Nucleus accumbens (tissue), 56 donors: ENCODE results near the gene EIF3B.
"Not testable (repeated sequence)": the region's sequence is repeated elsewhere in the genome, so short reads cannot be mapped to it uniquely, and the experiment has no call there.

Experiments used
- DNase-seq, 56 donors: peaks; one replicate each; lab custom pipeline; 2025; lab: John Stamatoyannopoulos, UW

EIF3B gene

GRCh38 chr7:2374830-2375728, 20.5 kb downstream of the EIF3B start:
- DNase-seq = no peak

GRCh38 chr7:2376351-2377154, 21.9 kb downstream of the EIF3B start:
- DNase-seq = peak in 1 of 56 donors; percentile 17

DNA sequence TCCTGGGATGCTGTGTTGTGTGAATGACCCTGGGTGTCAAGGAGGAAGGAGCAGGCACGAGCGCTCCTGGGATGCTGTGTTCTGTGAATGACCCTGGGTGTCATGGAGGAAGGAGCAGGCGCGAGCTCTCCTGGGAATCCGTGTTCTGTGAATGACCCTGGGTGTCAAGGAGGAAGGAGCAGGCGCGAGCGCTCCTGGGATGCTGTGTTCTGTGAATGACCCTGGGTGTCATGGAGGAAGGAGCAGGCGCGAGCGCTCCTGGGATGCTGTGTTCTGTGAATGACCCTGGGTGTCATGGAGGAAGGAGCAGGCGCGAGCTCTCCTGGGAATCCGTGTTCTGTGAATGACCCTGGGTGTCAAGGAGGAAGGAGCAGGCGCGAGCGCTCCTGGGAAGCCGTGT, 22.9 kb downstream of the EIF3B start:
- DNase-seq = not testable (repeated sequence)

DNA sequence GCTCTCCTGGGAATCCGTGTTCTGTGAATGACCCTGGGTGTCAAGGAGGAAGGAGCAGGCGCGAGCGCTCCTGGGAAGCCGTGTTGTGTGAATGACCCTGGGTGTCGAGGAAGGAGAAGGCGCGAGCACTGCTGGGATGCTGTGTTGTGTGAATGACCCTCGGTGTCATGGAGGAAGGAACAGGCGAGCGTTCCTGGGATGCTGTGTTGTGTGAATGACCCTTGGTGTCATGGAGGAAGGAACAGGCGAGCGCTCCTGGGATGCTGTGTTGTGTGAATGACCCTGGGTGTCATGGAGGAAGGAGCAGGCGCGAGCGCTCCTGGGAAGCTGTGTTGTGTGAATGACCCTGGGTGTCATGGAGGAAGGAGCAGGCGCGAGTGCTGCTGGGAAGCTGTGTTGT, 23.5 kb downstream of the EIF3B start:
- not testable (repeated sequence) for DNase-seq

GRCh38 chr7:2379161-2379560, 24.5 kb downstream of the EIF3B start:
- DNase-seq = no peak

DNA sequence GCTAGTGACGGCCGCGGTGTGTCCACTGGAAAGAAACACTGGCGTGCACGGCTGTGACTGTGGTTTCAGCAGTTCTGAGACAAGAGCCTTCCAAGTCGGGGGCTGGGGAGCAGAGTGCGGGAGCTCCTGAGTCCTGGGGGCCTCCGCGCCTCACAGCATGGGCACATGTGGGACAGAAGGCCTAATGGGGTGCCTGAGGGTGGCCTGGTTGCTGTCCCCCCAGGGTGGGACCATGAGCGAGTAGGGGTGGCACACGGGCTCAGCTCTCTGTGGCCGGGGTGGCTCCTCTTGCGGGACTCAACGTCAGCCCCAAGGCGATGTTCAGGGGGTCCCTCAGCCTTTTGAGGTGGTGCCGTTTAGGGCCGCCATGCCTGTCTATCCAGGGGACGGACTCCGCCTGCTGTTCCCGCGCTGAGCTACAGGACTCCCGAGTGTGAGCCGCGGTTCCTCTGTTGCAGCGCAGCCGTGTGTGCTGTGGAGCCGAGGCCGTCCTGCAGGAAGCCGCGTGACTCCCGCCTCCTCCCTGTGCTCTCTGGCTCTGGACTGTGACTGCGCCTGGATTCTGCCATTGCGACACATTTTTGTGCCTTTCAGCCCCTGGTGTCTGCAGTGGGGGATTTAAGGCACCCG, 25.3 kb downstream of the EIF3B start:
- no peak for DNase-seq

GRCh38 chr7:2380461-2380860, 25.8 kb downstream of the EIF3B start:
- no peak for DNase-seq

DNA sequence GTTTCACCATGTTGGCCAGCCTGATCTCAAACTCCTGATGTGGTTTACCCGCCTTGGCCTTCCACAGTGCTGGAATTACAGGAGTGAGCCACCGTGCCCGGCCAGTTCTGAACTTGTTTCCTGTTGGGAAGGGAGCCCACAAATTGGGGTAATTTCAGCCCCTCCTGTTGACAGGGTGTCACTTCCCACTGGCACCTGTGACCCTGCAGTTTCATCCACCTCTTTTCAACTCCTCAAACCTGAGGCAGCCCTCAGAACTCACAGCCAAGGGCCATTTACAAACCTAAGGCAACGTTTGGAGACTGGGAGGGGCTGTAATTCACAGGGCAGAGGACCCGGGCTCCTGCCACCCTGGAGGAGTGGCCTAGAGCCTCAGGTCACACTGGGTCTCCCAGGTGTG, 26.6 kb downstream of the EIF3B start:
- DNase-seq = no peak

DNA sequence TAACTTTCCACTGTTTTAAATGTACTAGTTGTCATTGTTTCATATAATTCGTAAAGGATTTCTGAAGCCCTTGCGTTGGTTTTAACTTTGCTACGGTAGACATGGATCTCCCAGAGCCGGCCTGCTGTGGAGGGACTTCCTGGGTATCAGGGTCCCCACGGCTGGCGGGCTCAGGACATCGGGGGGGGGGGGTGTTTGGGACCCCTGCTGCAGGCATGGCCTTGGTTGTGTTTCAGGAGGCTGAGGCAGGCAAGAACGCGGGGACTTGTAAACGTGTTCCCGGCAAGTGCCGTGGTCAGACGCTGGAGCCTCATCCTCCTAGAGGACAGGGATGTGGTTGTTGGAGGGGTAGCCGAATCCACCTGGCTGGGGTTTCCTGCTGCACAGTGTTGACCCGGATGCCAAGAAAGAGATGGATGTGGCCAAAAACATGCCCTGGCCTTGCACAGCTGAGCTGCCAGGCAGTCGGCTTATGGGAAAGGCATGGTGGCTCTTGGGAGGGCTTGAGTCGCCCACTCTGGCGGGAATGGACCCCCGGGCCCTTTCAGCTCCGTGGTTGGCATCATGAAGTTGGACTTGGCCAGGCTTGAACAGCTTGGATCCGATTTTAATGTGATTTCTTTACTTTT, 27.4 kb downstream of the EIF3B start:
- DNase-seq = no peak

DNA sequence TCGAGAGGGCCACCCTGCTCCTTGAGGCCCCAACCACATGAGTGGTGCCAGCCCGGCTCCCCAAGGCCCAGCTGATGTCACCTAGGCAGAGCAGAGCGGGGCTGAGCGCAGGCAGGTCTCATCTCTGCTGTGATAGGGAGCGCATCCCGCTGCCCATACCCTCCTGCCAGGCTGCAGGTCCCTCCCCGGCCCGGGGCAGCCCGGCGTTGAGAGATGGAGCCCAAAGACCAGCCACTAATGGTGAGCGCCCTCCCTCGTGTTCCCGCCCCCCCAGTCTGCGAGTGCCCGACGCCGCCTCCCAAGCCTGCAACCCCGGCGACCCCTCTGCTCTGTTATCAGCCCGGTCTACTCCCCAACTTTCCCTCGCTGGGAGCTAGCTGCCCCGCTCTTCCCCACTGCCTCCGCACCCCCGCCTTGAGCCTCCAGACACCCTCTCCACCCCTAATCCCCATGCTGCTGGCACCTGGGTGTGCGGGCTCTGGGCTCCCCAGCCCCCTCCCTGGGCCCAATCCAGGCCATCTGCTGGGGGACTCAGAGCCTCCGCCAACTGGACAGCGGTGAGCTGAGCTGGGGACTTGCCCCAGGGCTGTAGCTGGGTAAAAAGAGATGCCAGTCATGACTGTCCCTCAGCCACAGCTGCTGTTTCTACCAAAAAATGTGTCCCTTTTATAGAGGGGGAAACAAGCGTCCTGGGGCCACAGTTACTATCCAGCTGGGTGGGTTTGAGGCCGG, 29.1 kb downstream of the EIF3B start:
- DNase-seq = peak in 2 of 56 donors; percentile 17 to 31

DNA sequence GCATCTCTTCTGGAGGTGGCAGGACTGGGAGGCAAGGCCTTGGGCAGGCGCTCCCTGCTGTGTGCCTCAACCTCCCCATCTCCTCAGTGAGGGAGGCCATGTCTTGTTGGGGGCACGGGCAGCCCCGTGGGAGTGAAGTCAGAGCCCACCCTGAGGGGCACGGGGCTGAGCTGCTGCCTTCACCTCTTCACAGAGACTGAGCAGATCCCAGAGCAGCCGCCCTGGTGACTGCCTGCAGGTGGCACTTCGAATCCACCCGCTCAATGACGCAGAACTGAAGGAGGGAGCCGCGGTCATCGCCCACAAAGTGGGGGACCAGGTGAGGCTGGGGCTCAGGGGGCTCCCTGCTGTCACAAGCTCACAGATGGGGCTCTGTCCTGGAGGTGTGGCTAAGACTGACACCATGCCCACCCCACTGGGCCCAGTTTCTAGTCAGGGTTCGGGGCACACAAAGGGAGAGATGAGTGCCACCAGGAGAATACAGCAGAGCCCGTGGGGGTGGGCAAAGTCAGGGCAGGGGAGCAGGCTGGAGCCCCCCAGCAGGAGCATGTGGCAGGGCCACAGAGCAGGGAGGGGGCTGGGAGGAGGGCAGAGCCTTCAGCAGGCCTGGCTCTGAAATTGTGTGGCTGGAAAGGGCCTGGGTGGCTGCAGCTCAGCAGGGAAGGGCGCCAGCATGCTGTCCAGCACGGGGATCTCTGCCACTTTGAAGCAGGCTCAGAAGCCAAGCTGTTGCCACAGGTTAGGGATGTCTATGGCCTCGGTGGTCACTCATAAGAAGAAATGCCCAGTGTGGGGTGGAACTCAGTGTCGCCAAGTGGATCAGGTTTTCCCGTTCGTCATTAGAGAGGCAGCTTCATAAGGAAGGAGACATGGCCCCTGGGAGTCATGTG, 30.0 kb downstream of the EIF3B start:
- DNase-seq = peak in 16 of 56 donors; percentile 9 to 45 (median 20)

DNA sequence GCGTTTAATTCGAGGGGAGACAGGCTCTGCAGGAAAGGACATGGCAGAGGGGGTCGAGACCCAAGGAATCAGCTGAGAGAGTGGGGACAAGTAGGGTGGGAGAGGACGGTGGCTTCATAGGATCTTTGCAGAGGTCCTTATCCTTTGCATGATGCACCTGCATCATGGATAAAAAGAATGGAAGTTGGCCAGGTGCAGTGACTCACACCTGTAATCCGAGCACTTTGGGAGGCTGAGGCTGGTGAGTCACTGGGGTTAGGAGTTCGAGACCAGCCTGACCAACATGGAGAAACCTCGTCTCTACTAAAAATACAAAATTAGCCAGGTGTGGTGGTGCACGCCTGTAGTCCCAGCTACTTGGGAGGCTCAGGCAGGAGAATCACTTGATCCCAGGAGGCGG, 31.5 kb downstream of the EIF3B start:
- DNase-seq = not testable (repeated sequence)

DNA sequence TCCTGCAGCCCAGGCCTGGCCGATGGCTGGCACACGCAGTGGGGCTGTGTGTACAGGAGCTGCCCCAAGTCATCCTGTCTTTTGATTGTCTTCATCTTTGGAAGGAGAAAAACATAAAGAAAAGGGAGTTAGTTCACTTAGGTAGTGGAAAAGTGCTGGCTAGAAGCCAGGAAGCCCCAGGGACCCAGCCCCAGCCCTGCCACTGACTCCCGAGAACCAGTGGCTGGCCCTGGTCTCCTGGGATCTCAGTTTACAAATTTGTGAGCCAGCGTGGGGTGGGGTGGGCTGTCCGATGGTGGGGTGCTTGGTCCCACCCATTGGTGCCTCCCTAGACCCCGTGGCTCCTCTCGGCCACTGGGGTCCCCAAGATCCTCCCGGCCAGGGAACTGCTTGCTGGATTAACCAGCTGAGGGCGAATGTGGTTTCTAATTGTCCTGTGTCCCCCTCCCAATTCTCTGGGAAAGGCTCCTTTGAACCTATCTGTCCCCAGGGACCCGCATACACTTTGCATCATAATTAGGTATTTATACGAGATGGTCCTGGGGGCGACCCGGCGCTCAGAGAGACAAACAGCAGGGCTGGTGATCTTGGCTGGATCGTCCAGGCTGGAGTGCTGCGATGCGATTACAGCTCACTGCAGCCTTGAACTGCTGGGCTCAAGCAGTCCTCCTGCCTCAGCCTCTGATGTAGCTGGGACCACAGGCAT, 32.5 kb downstream of the EIF3B start:
- DNase-seq = no peak

- no peak for DNase-seq
Measured at GRCh38 chr7:2387897-2388636, 33.4 kb downstream of the EIF3B start.

GRCh38 chr7:2388637-2388954, 34.0 kb downstream of the EIF3B start:
- no peak for DNase-seq

DNA sequence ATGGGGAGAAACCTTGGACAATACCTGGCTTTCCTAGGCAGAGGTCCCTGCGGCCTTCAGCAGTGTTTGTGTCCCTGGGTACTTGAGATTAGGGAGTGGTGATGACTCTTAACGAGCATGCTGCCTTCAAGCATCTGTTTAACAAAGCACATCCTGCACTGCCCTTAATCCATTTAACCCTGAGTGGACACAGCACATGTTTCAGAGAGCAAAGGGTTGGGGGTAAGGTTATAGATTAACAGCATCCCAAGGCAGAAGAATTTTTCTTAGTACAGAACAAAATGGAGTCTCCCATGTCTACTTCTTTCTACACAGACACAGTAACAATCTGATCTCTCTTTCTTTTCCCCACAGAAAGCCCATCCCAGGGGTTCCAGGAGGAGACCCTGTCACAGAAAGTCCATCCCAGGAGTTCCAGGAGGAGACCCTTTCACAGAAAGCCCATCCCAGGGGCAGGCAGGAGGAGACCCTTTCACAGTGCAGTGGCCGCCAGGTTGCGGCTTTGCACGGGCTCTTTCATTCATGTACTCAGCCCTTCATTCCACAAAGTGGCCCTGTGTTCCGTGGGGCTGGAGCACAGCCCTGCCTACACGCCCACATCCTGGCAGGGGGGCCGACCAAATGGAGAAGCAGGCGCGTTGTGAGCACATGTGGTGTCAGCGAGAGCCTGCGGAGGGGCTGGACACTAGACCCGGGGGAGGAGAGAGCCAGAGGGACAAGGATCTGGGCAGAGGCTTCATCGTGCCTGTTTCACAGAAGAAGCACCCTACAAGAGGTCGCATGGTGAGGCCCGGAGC, 35.6 kb downstream of the EIF3B start:
- DNase-seq = peak in 49 of 56 donors; percentile 13 to 83 (median 47)

- DNase-seq = no peak
Measured at GRCh38 chr7:2393706-2394105, 39.1 kb downstream of the EIF3B start.
